HG03103 (cell line): ENCODE results near the gene XRCC6.
"Not testable (repeated sequence)": the region's sequence is repeated elsewhere in the genome, so short reads cannot be mapped to it uniquely, and the experiment has no call there.

Source experiments
- ATAC-seq: cut with Tn5 transposase; IDR thresholded peaks from one replicate; pipeline ENCODE4 v1.9.1; 2021; ENCODE audit warnings: low read depth; ENCODE audit not compliant: unreplicated experiment

The XRCC6 gene

DNA sequence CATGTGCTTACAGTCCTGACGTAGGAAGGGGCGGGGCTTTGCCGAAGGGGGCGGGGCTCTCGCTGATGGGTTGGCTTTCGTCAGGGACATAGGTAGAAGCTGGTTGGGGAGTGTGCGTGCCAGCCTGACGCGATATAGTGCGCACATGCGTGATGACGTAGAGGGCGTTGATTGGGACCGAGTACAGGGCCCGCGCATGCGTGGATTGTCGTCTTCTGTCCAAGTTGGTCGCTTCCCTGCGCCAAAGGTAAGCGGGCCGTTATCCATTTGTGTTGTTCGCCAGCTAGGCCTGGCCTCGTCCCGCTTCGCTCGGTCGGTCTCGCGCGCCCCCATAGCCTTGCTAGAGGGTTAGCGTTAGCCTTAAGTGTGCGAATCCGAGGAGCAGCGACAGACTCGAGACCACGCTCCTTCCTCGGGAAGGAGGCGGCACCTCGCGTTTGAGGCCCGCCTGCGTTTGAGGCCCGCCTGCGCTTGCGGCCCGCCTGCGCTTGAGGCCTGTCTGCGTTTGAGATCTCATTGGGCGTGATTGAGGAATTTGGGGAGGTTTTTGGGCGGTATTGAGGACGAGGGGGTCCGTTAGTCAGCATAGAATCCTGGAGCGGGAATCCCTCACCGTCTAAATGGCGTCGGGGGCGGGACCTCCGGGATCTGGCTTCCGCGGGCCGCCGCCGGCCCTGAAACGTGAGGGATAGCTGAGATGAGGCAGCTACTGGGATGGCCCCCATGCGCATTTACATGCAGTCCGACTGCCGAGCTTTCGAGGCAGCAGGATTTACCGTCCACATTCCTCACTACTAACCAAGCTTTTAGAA, at the start of gene XRCC6:
TSS of gene XRCC6 (plus strand) at position 197 of the 812 bp plus-strand sequence. CDS start 710 bp downstream, outside the sequence.
- ATAC-seq: peak; percentile 75

DNA sequence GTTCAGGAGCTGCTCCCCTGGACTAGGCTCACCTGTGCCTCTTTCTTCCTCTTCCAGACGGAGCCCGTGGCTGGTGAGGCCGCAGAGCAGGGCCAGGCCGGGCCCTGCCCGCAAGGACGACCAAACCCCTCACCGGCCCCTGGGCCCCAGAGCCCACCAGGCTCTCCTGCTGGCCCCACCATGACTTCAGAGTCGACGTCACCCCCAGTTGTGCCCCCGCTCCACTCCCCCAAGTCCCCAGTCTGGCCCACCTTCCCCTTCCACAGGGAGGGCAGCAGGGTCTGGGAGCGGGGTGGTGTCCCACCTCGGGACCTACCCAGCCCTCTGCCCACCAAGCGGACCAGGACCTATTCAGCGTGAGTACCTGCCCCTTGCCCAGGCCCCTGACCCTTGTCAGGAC, 49.3 kb upstream of the XRCC6 start:
- ATAC-seq: no peak

GRCh38 chr22:41572305-41572704, 48.8 kb upstream of the XRCC6 start:
- ATAC-seq: not testable (repeated sequence)

GRCh38 chr22:41573677-41574076, 47.4 kb upstream of the XRCC6 start:
- ATAC-seq: no peak

GRCh38 chr22:41574847-41575381, 46.2 kb upstream of the XRCC6 start:
- no peak for ATAC-seq

DNA sequence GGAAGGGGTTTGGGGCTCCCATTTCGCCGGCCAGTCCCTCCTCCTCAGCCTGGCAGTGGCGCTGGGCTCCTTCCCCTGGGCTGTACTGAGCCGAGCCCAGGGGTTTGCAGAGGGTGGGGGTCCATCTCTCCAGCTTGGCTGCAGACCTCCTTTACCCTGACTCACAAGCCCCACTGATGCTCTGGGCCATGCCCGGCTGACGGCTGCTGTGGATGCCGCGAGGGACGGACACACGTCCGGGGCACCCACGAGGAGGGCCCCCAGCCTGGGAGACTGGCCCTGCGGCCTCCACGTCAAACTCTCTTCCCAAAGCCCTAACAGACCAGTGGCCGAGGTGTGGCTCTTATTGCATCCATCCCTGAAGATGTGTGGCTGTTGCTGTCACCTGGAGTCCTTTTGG, 45.6 kb upstream of the XRCC6 start:
- ATAC-seq: no peak

- ATAC-seq: no peak
Observed at GRCh38 chr22:41576877-41577276, 44.2 kb upstream of the XRCC6 start.

GRCh38 chr22:41578114-41578513, 43.0 kb upstream of the XRCC6 start:
- ATAC-seq: no peak

GRCh38 chr22:41578818-41579217, 42.3 kb upstream of the XRCC6 start:
- no peak for ATAC-seq

GRCh38 chr22:41579297-41579996, 41.6 kb upstream of the XRCC6 start:
- no peak for ATAC-seq

- ATAC-seq: no peak
Observed at GRCh38 chr22:41579997-41580355, 41.1 kb upstream of the XRCC6 start.

- ATAC-seq: no peak
Observed at GRCh38 chr22:41582694-41583093, 38.4 kb upstream of the XRCC6 start.

GRCh38 chr22:41584881-41585280, 36.2 kb upstream of the XRCC6 start:
- no peak for ATAC-seq

DNA sequence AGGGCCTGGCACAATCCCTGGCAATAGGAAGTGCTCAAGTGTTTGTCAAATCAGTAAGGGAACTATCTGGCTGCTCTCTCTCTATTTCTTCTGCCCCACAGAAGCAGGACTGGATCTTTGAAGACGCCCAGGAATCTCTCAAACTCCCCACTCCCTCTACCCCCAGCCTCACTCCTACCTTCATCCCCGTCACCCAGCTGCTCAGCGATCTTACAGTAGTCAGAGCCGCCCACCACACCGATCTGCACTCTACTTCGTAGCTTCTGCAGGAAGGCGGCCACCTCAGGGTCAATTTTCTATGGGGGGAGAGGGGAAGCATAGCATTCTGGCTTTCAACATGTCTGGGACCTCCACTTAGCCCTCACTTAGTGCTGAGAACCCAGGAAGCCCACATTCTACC, 35.2 kb upstream of the XRCC6 start:
- no peak for ATAC-seq

- no peak for ATAC-seq
Observed at GRCh38 chr22:41587347-41587723, 33.8 kb upstream of the XRCC6 start.

- peak; percentile 88 for ATAC-seq
Observed at GRCh38 chr22:41589391-41590241, 31.5 kb upstream of the XRCC6 start, which contains the start of gene PMM1. TSS of gene PMM1 (minus strand) at chr22:41589840. CDS start at chr22:41589805, 35 bp downstream.

GRCh38 chr22:41593336-41593960, 27.6 kb upstream of the XRCC6 start:
- not testable (repeated sequence) for ATAC-seq

DNA sequence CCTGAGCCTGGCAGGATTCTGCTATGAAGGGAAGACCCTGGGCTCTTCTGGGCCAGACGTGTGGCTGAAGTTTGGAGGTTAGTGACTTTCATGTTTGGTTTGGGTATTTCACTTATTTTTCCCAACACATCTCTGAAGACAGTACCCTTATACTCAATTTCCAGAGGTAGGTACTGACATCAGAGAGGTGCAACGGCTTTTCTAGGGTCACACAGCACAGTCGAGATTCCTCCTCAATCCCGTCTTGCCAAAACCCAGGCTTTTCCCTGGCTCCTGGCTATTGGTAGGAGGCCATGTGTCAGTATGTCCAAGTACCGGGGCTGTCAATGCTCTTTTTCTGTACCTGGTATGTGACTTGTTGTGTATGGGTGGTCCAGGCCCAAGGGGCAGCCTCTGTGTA, 25.4 kb upstream of the XRCC6 start:
- no peak for ATAC-seq

DNA sequence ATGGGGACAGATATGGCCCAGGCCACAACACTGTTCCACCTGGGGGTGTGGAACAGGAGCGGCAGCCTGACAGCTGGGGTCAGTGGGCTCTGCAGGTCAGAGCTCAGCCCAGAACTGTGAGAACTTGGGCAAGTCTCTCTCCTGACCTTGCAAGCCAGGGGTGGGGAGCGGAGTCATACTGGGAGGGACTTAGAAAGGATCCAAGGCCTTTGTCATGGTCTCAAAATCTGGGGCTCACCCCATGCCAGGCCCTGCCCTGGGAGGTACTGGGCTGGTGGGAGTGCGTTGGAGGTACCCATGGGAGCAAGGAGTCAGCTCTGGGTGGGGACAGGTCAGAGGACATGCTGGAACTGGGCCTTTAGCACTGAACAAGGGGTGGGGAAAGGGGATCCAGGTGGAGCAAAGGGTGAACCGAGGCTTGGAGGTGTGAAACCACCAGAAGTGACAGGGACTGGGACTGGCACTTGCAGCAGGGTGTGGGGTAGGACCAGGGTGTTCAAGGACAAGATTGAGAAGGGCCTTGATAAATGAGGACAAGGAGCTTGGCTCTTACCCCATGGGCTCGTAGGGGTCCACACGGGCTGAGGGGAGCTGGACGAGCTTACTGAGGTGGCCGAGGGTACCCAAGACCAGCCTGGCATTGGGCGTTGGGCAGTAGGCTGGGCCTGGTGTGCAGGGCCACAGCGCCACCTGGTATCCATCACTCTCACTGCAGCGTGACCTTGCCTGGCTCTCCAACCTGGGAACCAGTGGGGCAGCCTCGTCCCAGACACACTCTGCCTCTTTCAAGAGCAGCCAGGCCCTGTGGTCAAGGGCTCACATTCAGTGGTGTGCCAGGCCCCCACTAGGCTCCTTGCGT, 24.1 kb upstream of the XRCC6 start:
- no peak for ATAC-seq

DNA sequence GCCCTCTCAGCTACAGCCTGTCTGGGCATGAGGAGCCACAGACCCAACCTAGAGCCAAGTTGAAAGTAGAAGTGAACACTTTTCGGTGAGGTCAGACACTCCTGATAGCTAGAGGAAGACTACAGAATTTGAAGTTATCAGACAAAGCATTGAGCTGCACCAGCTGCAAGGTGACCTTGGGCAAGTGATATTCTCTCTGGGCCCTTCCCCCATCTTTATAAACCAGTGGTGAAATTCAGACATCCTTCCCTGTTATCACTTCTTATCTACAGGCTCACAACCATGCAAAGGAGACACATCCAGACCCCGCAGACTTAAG, 23.5 kb upstream of the XRCC6 start:
- no peak for ATAC-seq
